IPS-11a (cell line): ENCODE data around the gene AMBRA1.

Source experiments
- H3K4me3 ChIP-seq: one replicate; pipeline ENCODE4 v1.5.1; 2013; ENCODE audit warnings: low read depth, low read length, control low read depth

The AMBRA1 gene

DNA sequence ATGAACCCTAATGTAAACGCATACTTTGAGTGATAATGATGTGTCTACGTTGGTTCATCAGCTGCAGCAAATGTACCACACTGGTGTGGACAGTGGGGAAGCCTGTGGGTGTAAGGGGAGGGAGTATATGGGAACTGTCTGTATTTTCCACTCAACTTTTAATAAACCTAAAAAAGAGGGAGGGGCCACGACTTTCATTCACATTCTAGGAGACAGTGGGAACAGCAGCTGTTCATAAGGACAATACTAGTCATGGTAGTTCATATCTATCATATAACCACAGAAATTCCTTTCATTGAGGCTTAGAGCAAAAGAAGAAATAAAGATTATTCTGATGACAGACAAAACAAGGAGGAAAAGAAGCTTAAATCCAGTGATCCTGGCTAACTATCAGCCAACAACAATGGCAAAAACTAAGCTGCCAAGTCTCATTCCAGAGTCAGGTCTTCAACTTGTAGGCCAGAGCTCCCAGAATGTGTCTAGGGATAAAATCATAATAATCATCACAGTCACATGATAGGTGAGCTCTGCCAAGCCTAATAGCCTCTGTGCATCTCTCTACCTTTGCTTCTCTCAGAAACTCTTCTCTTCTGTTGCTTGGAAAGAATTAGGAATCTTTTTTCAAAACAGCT, 142.9 kb downstream of the AMBRA1 start:
- H3K4me3 ChIP-seq = no peak overlapping the region

- no peak overlapping the region for H3K4me3 ChIP-seq
These were observed 146.3 kb downstream of the AMBRA1 start for GRCh38 chr11:46447544-46447943.

GRCh38 chr11:46445920-46446771, 147.7 kb downstream of the AMBRA1 start:
- H3K4me3 ChIP-seq = no peak overlapping the region

DNA sequence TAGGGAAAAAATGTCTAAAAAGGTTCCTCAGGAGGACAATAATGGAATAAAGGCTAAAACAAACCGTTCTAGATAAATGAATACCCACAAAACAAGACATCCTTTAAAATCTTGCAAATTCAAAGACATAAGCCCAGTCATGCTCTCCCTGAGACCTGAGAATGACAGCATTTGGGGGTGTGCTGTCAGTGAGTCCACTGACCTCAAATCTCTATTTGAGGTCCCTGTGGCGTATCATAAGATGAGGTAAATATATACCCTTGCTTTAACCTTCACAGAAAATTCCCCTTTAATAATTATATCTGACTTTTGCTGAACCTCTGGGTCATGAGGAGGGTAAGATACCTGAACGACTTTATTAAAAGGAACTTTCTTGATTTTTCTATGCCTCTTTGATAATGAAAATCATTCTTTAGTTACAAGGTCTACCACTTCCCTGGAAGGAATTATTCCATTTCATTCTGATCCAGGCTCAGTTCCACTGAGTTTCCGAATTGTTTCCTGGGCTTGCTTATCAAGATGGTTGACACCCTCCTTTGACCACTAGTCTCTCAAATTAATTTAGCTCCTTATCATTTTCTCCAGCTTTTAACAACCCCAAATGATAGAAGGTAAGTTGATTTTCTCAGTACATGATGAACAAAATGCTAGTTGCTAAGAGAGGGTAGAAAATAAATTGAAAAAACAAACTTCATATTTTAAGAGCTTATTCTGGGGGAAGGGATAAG, 148.5 kb downstream of the AMBRA1 start:
- no peak overlapping the region for H3K4me3 ChIP-seq

DNA sequence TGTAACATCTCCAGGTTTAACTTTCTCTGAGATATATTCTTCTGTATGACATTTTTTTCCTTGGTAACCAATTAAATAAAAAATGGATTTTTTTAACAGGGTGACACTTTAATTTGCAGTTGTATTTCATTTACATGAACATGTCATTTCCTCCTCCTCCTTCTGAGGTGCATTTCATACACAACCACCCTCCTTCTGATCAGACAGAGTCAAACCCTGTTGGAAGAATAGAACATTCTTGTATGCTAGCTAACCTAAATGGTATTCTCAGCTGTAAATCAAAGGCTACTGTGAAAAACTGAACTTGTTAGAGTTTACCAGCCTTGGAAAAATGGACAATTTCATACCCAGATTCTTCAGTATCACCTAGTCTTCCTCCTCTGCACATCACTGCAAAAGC, 149.5 kb downstream of the AMBRA1 start:
- H3K4me3 ChIP-seq = no peak overlapping the region

DNA sequence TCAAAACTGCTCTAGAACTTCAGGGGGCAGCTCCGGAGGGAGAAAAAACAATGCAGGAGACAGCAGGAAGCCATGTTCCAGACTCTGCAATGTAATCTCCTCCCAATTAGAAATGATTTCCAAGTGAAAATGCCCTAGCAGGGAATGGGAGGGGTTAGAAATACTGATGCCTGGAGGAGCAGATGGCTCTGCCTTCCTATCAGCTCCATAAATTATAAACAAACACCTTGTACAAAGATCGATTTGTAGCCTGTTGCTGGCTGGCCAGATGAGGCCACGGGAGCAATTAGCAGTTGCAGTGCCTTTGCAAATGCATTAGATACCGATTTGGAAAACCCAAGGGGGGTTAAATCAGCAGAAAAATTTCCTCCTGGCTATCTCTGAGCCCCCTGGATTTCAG, 155.6 kb downstream of the AMBRA1 start:
- H3K4me3 ChIP-seq = no peak overlapping the region

DNA sequence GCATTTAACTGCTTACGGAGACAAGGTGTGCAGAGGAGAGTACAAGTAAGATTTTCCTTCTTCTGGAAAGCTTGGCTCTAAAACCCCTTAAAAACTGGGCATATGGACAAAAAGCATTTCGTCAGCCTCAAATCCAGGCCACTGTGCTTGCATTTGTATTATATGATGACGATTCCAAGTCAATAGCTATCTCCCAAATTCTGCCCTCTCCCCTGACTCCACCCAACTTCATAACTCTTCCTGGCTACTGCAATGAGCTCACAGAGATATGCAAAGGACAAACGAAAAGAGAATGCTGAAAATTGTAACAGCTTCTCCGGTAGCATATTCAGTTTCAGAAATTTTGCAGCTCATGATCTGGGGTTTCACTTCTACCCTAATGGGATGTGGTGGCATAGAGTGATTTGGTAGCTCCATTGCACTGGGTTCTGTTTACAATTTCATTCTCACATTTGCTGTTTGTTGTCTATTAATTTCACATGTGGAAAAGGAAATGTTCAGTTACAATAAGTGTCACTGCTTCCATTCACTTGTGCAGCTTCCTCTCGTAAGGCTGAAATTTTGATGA, 156.6 kb downstream of the AMBRA1 start:
- no peak overlapping the region for H3K4me3 ChIP-seq

DNA sequence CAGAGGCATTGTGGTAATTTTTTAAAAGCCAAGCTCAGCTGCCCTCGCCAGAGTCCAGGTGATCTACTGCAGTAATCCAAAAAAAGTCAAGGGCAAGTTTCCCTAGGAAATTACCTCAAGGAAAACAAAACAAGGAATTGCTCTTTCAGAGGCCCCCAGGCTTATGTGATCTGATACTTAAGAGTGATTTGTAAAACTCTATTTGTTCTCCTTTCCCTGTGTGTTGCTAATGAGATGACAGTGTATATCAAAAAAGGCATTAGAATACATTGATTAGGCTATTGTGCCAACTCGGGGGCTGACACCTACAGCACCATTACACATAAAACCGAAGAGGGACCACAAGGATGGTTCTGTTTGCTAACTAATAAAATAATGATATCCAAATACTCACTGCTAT, 157.7 kb downstream of the AMBRA1 start:
- H3K4me3 ChIP-seq = no peak overlapping the region

DNA sequence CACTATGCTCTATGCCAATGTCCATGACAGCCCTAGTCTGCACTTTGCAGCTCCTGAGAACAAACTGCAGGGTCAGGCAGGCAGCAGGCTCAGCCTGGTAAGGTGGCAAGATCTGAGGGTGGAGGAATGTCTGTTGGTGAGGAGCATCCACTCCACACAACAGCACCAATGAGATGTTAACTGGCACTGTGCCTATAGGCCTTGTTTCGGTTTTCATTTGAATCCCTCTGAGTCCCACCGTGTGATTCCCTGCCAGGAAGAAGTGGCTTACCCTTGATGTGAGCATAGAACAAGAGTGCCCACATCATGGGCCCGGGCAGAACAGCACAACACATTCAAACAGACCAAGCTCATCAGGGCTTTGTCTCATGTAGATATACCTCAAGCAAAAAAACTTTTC, 158.1 kb downstream of the AMBRA1 start:
- no peak overlapping the region for H3K4me3 ChIP-seq

DNA sequence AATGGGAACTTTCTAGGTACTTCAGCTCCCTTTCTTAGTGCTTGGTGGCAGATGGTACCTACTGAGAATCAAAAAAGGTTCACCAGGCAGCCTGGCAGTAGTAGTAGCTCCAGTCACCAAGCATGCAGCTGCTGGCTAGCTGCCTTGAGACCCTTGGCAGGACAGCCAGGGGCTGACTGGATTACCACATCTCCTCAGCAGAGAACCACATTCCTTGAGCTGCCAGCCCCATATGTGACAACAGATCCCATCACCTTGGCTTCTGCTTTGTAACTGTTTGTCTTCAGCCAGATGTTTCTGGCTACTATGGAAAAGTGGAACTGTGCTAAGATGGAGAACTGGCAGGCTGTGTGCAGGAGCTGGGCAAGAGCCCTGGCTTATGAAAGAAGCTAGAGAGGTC, 162.6 kb downstream of the AMBRA1 start:
- H3K4me3 ChIP-seq = no peak overlapping the region

- no peak overlapping the region for H3K4me3 ChIP-seq
These were observed 164.1 kb downstream of the AMBRA1 start for GRCh38 chr11:46429717-46430116.

DNA sequence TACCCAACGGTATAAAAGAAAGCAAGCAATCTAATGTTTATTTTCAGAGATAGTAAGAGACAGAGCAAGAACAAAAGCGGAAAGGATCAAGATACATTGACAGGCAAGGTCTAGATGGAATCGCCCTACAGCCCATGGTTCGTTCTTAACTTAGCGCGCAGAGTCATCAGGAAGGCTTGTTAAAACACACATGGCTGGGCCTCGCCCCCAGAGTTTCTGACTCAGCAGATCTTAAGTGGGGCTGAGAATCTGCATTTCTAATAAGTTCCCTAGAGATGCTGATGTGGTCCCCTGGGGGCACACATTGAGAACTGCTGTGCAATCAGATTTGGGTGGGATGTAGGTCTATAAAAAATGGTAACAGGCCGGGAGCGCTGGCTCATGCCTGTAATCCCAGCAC, 166.5 kb downstream of the AMBRA1 start:
- H3K4me3 ChIP-seq = no peak overlapping the region

DNA sequence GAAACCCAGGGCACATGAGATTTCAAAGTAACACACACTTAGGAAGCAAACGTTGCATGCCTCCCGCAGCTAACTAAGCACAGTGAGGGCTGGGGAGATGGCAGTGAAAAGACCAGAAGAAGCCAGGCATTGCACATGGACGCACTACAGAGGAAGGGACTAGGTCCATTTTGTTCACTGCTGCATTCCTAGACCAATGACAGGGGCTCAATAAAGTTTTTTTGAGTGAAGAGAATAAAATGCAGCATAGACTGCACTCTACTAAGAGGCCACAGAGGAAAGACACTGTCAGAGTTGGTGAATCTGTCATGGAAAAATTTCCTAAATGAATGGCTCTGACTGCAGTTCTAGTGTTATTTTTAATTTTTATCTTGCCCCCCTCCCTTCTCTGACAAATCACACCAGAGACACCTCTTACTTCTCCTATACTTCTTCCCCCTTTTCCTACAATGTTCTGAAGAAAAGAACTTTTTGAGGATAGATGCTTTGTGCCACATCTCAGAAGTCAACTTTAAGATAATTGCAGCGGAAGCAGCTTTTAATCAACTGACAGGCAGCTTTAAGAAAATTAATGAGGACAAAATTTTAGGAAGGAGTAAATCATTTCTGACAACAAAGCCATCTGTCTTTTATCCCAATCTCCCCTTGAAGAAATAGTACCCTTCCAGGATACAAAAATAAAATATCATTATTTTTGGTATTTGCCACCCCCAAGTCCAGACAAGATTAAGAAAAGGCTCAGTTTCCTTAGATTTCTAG, 167.4 kb downstream of the AMBRA1 start:
- H3K4me3 ChIP-seq = no peak overlapping the region

DNA sequence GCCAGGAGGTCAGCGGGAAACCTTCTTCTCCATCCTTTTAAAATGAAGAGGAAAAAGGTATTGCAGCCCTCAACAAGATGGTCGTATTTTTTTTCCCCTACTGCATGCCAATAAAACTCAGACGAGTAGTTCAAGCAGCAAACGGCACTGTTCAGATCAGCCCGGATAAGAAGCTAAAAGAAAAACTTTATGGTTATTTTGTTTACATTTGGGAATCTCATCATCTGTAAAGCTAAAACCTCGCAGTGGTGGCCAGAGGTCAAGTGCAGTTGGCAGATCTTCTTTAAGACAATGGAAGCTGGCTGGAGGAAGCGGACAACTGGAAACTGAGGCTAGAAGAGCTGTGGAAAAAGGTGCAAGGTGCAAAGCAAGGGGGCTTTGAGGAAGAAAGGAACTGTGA, 171.2 kb downstream of the AMBRA1 start:
- H3K4me3 ChIP-seq = no peak overlapping the region

GRCh38 chr11:46421257-46421880, 172.5 kb downstream of the AMBRA1 start:
- H3K4me3 ChIP-seq = no peak overlapping the region

DNA sequence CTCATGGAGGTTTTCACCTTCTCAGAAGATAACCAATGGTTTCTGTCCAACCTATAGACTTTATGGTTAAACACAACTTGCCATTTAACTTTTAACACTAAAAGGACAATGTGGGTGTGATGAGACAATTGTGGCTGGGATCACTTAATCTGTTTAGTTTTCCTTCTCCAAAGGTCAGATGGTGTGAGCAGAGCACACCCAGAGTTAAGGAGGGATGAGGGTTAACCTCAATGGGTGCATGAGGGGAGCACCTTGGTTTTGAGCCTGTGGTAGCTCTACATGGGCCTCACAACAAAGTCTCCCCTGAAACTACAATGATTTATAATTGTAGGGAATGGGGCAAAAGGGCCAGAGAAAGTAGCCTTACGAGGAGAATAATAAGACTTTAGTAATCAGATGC, 173.3 kb downstream of the AMBRA1 start:
- H3K4me3 ChIP-seq = no peak overlapping the region

DNA sequence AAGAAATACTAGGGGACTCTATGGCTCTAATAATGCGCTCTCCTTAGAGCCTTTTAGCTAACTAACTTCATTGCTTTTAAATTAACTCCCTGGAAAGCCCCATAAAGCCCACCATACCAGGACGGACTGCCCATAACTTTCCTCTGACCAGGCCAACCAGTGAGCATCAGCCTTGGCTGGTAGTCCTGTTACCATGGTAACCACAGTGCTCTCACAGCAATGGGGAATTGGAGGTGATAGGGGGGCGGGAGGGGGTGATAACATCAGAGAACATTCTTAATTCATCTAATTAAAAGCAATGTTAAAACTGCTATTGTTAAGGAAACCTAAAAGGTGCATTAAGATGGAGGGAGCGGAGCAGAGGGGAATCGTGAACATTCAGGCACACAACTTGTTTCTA, 175.1 kb downstream of the AMBRA1 start:
- no peak overlapping the region for H3K4me3 ChIP-seq

- no peak overlapping the region for H3K4me3 ChIP-seq
These were observed 176.1 kb downstream of the AMBRA1 start for GRCh38 chr11:46417711-46418110.

DNA sequence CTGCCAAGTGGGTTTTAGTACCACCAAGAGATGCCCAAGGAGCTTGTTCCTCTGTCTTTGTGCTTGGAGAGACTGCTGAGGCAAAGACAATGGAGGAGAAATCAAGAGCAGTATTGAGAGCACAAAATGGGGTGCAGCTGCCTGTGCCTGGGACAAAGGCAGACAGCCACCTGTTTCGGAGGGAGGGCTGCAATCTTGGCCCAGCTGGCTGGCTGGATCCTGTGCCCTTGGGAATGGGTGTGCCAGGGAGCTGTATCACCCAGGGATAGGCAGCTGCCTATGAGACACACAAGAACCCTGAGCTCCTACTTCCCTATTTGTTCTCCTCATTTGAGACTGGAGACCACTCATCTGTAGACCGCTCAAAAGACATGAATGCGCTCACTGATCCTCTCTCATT, 178.9 kb downstream of the AMBRA1 start:
- H3K4me3 ChIP-seq = no peak overlapping the region

- H3K4me3 ChIP-seq = no peak overlapping the region
These were observed 179.4 kb downstream of the AMBRA1 start for GRCh38 chr11:46414466-46414796.
